Neural cell (in vitro differentiated cells): ENCODE measurements around the gene SRRM5. TPM values are rescaled to one million over a fixed set of nuclear protein-coding genes. Genes with fewer than 3 reads are reported as not detected.
"Not testable (repeated sequence)": the region's sequence is repeated elsewhere in the genome, so short reads cannot be mapped to it uniquely, and the experiment has no call there.

Experiments
- H2AFZ ChIP-seq: fragments of 200-600, 300-800 bp; sonication (generic), shearing (Covaris generic); 2 replicates; pipeline ENCODE4 v1.6.0; 2014; ENCODE audit warnings: low read depth, mild to moderate bottlenecking, antibody characterized with exemption, low read length, moderate library complexity
- H3F3A ChIP-seq: fragments of 200-600 bp; shearing (Covaris generic); 2 replicates; pipeline ENCODE4 v1.6.1; 2016; ENCODE audit warnings: mild to moderate bottlenecking, moderate library complexity, mixed read lengths, antibody characterized with exemption, low read length; ENCODE audit not compliant: insufficient read depth, poor library complexity, severe bottlenecking
- H3K27ac ChIP-seq: fragments of 200-600, 300-800 bp; sonication (generic), shearing (Covaris generic); 2 replicates; pipeline ENCODE4 v1.5.1; 2014; ENCODE audit warnings: mild to moderate bottlenecking, low read length, moderate library complexity
- H3K27me3 ChIP-seq: fragments of 300-800, 200-600 bp; sonication (generic), shearing (Covaris generic); 2 replicates; pipeline ENCODE4 v1.6.0; 2014; ENCODE audit warnings: mild to moderate bottlenecking, low read depth, low read length, moderate library complexity; ENCODE audit not compliant: insufficient read depth
- H3K36me3 ChIP-seq: fragments of 300-800, 200-600 bp; sonication (generic), shearing (Covaris generic); 2 replicates; pipeline ENCODE4 v1.5.1; 2014; ENCODE audit warnings: mild to moderate bottlenecking, antibody characterized with exemption, low read length, moderate library complexity; ENCODE audit not compliant: insufficient read depth
- H3K4me2 ChIP-seq: fragments of 300-800, 200-600 bp; sonication (generic), shearing (Covaris generic); 2 replicates; pipeline ENCODE4 v1.6.0; 2014; ENCODE audit warnings: mild to moderate bottlenecking, low read length
- H3K4me3 ChIP-seq: fragments of 300-800, 200-600 bp; sonication (generic), shearing (Covaris generic); 2 replicates; pipeline ENCODE4 v1.5.1; 2014; ENCODE audit warnings: mild to moderate bottlenecking, low read length, moderate library complexity
- H3K79me2 ChIP-seq: fragments of 200-600 bp; shearing (Covaris generic); replicated peaks from 2 replicates; pipeline ENCODE4 v1.6.0; 2014; ENCODE audit warnings: mild to moderate bottlenecking, low read length, moderate library complexity; ENCODE audit not compliant: insufficient read depth
- H3K9ac ChIP-seq: fragments of 300-800, 200-600 bp; sonication (generic), shearing (Covaris generic); 2 replicates; pipeline ENCODE4 v1.6.1; 2016; ENCODE audit warnings: mild to moderate bottlenecking, low read length, mixed read lengths
- H3K9me2 ChIP-seq: fragments of 200-600 bp; shearing (Covaris generic); 2 replicates; pipeline ENCODE4 v1.6.1; 2016; ENCODE audit warnings: mild to moderate bottlenecking, low read length, mixed read lengths; ENCODE audit not compliant: insufficient read depth
- H3K9me3 ChIP-seq: fragments of 200-600, 300-800 bp; sonication (generic), shearing (Covaris generic); 2 replicates; pipeline ENCODE4 v1.6.1; 2016; ENCODE audit warnings: mild to moderate bottlenecking, mixed run types, low read length, moderate library complexity, mixed read lengths
- H4K20me1 ChIP-seq: fragments of 200-600 bp; shearing (Covaris generic); 2 replicates; pipeline ENCODE4 v1.6.1; 2016; ENCODE audit warnings: mild to moderate bottlenecking, mixed run types; ENCODE audit not compliant: insufficient read depth
- CTCF ChIP-seq: fragments of 450-650 bp; IDR thresholded peaks from 2 replicates; pipeline ENCODE4 v1.5.1; 2014; ENCODE audit warnings: antibody characterized with exemption, mild to moderate bottlenecking, moderate library complexity; ENCODE audit not compliant: poor library complexity, severe bottlenecking
- EP300 ChIP-seq: fragments of 450-650 bp; conservative IDR thresholded peaks from 2 replicates; pipeline ENCODE4 v1.6.1; 2014; ENCODE audit warnings: antibody characterized with exemption, mild to moderate bottlenecking, moderate library complexity; ENCODE audit not compliant: poor library complexity, severe bottlenecking
- EZH2 ChIP-seq: fragments of 200-600, 300-800 bp; shearing (Covaris generic), sonication (generic); IDR thresholded peaks from 2 replicates; pipeline ENCODE4 v1.6.1; 2014; ENCODE audit warnings: antibody characterized with exemption, low read length, borderline replicate concordance, mild to moderate bottlenecking; ENCODE audit not compliant: insufficient read depth, poor library complexity, severe bottlenecking
- MXI1 ChIP-seq: fragments of 450-650 bp; conservative IDR thresholded peaks from 2 replicates; pipeline ENCODE4 v1.6.1; 2014; ENCODE audit warnings: antibody characterized with exemption, mild to moderate bottlenecking; ENCODE audit not compliant: poor library complexity, severe bottlenecking
- POLR2AphosphoS5 ChIP-seq: IDR thresholded peaks from 2 replicates; pipeline ENCODE4 v1.6.1; 2012
- RAD21 ChIP-seq: fragments of 450-650 bp; conservative IDR thresholded peaks from 2 replicates; pipeline ENCODE4 v1.6.1; 2014; ENCODE audit warnings: antibody characterized with exemption, mild to moderate bottlenecking, moderate library complexity
- REST ChIP-seq: IDR thresholded peaks from 2 replicates; pipeline ENCODE4 v1.6.1; 2012; ENCODE audit warnings: borderline replicate concordance
- SMC3 ChIP-seq: fragments of 450-650 bp; conservative IDR thresholded peaks from 2 replicates; pipeline ENCODE4 v1.6.1; 2014; ENCODE audit warnings: antibody characterized with exemption, mild to moderate bottlenecking, moderate library complexity; ENCODE audit not compliant: poor library complexity
- TAF1 ChIP-seq: IDR thresholded peaks from 2 replicates; pipeline ENCODE4 v1.6.1; 2012; ENCODE audit warnings: low read depth
- polyA plus RNA-seq: library from polyadenylated mRNA; depleted of rRNA; stranded (reverse); fragments of >200 nt; gene quantifications from 2 replicates; pipeline ENCODE4 v1.2.3, GENCODE V29; 2014

The SRRM5 gene
- polyA plus RNA-seq, 1 donor from 2014 or later, result not detected

GRCh38 chr19:43584484-43584883 lies 27.4 kb upstream of the SRRM5 start:
- Histone ChIP-seq H3K27ac (no peak overlapping the region), H3K9ac (no peak overlapping the region)

DNA sequence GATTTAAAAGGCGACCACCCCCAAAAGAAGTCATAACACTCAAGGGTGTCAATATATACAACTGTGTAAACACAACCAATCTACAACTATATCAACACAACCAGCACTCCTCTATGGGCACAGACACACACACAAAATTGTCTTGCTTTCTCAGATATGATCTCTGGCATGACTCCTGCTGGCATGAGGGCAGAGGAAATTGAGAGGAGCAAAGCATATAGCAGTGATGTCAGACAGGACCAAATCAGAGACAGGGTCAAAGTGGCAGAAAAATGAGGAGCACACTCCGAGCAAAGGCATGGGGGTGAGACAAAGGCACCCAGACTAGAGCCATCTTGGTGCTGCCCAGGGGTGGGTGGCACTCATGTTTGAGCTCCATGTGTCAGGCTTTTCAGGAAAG lies 25.5 kb upstream of the SRRM5 start:
- no peaks in the 10 kb centered on the region for H4K20me1 ChIP-seq
- no peaks in the 10 kb centered on the region for H3F3A ChIP-seq
- H3K27ac ChIP-seq, result no peak overlapping the region
- no peak overlapping the region for H3K4me3 ChIP-seq
- no peaks in the 10 kb centered on the region for H3K9me3 ChIP-seq
- no peaks in the 10 kb centered on the region for H3K9me2 ChIP-seq
- H3K9ac ChIP-seq, result no peak overlapping the region
- H3K4me2 ChIP-seq, result no peak overlapping the region
- H3K27me3 ChIP-seq, result no peaks in the 10 kb centered on the region
- TF ChIP-seq MXI1, result no peak
- no peak for TF ChIP-seq POLR2AphosphoS5
- no peak for TF ChIP-seq REST
- no peak for TF ChIP-seq TAF1
- TF ChIP-seq CTCF, result no peak
- no peak overlapping the region for H2AFZ ChIP-seq
- H3K79me2 ChIP-seq, result no peaks in the 10 kb centered on the region
- peaks cover 7% of the 10 kb centered on the region for H3K36me3 ChIP-seq

More at GRCh38 chr19:43584484-43584883, 27.4 kb upstream of the SRRM5 start:
- no peaks in the 10 kb centered on the region for H3K79me2 ChIP-seq
- H3F3A ChIP-seq, result no peaks in the 10 kb centered on the region
- H3K27me3 ChIP-seq, result no peaks in the 10 kb centered on the region
- H2AFZ ChIP-seq, result no peak overlapping the region
- H3K4me2 ChIP-seq, result no peak overlapping the region
- TF ChIP-seq TAF1, result no peak
- no peak for TF ChIP-seq SMC3
- no peak for TF ChIP-seq EZH2
- no peak for TF ChIP-seq RAD21
- no peak for TF ChIP-seq POLR2AphosphoS5
- TF ChIP-seq CTCF, result no peak
- no peak for TF ChIP-seq EP300
- no peak for TF ChIP-seq MXI1
- TF ChIP-seq REST, result no peak
- H4K20me1 ChIP-seq, result no peaks in the 10 kb centered on the region
- H3K9me2 ChIP-seq, result no peaks in the 10 kb centered on the region
- H3K36me3 ChIP-seq, result peaks cover 7% of the 10 kb centered on the region
- no peak overlapping the region for H3K4me3 ChIP-seq
- no peaks in the 10 kb centered on the region for H3K9me3 ChIP-seq

DNA sequence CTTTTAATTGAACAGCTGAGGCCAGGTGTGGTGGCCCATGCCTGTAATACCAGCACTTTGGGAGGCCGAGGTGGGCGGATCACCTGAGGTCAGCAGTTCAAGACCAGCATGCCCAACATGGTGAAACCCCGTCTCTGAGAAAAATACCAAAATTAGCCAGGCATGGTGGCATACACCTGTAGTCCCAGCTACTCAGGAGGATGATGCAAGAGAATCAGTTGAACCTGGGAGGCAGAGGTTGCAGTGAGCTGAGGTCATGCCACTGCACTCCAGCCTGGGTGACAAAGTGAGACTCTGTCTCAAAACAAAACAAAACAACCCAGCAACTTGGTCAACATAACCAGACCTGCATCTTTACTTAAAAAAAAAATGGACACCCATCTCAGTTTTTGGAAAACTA lies 24.9 kb upstream of the SRRM5 start:
- H3K79me2 ChIP-seq, H3K36me3 ChIP-seq, H3K27ac ChIP-seq, H3F3A ChIP-seq, H4K20me1 ChIP-seq, H3K4me2 ChIP-seq, H2AFZ ChIP-seq, H3K9ac ChIP-seq, H3K9me2 ChIP-seq, H3K9me3 ChIP-seq, H3K27me3 ChIP-seq, H3K4me3 ChIP-seq: not testable (repeated sequence)
